Neural cell (in vitro differentiated cells): ENCODE results near the gene ZC3HAV1L. TPM values are rescaled to one million over a fixed set of nuclear protein-coding genes. Genes with fewer than 3 reads are reported as not detected.

Source experiments
- H2AFZ ChIP-seq: fragments of 200-600, 300-800 bp; sonication (generic), shearing (Covaris generic); 2 replicates; pipeline ENCODE4 v1.6.0; 2014; ENCODE audit warnings: low read depth, mild to moderate bottlenecking, antibody characterized with exemption, low read length, moderate library complexity
- H3F3A ChIP-seq: fragments of 200-600 bp; shearing (Covaris generic); 2 replicates; pipeline ENCODE4 v1.6.1; 2016; ENCODE audit warnings: mild to moderate bottlenecking, moderate library complexity, mixed read lengths, antibody characterized with exemption, low read length; ENCODE audit not compliant: insufficient read depth, poor library complexity, severe bottlenecking
- H3K27ac ChIP-seq: fragments of 200-600, 300-800 bp; sonication (generic), shearing (Covaris generic); 2 replicates; pipeline ENCODE4 v1.5.1; 2014; ENCODE audit warnings: mild to moderate bottlenecking, low read length, moderate library complexity
- H3K27me3 ChIP-seq: fragments of 300-800, 200-600 bp; sonication (generic), shearing (Covaris generic); 2 replicates; pipeline ENCODE4 v1.6.0; 2014; ENCODE audit warnings: mild to moderate bottlenecking, low read depth, low read length, moderate library complexity; ENCODE audit not compliant: insufficient read depth
- H3K36me3 ChIP-seq: fragments of 300-800, 200-600 bp; sonication (generic), shearing (Covaris generic); 2 replicates; pipeline ENCODE4 v1.5.1; 2014; ENCODE audit warnings: mild to moderate bottlenecking, antibody characterized with exemption, low read length, moderate library complexity; ENCODE audit not compliant: insufficient read depth
- H3K4me2 ChIP-seq: fragments of 300-800, 200-600 bp; sonication (generic), shearing (Covaris generic); 2 replicates; pipeline ENCODE4 v1.6.0; 2014; ENCODE audit warnings: mild to moderate bottlenecking, low read length
- H3K4me3 ChIP-seq: fragments of 300-800, 200-600 bp; sonication (generic), shearing (Covaris generic); 2 replicates; pipeline ENCODE4 v1.5.1; 2014; ENCODE audit warnings: mild to moderate bottlenecking, low read length, moderate library complexity
- H3K79me2 ChIP-seq: fragments of 200-600 bp; shearing (Covaris generic); replicated peaks from 2 replicates; pipeline ENCODE4 v1.6.0; 2014; ENCODE audit warnings: mild to moderate bottlenecking, low read length, moderate library complexity; ENCODE audit not compliant: insufficient read depth
- H3K9ac ChIP-seq: fragments of 300-800, 200-600 bp; sonication (generic), shearing (Covaris generic); 2 replicates; pipeline ENCODE4 v1.6.1; 2016; ENCODE audit warnings: mild to moderate bottlenecking, low read length, mixed read lengths
- H3K9me2 ChIP-seq: fragments of 200-600 bp; shearing (Covaris generic); 2 replicates; pipeline ENCODE4 v1.6.1; 2016; ENCODE audit warnings: mild to moderate bottlenecking, low read length, mixed read lengths; ENCODE audit not compliant: insufficient read depth
- H3K9me3 ChIP-seq: fragments of 200-600, 300-800 bp; sonication (generic), shearing (Covaris generic); 2 replicates; pipeline ENCODE4 v1.6.1; 2016; ENCODE audit warnings: mild to moderate bottlenecking, mixed run types, low read length, moderate library complexity, mixed read lengths
- H4K20me1 ChIP-seq: fragments of 200-600 bp; shearing (Covaris generic); 2 replicates; pipeline ENCODE4 v1.6.1; 2016; ENCODE audit warnings: mild to moderate bottlenecking, mixed run types; ENCODE audit not compliant: insufficient read depth
- CTCF ChIP-seq: fragments of 450-650 bp; IDR thresholded peaks from 2 replicates; pipeline ENCODE4 v1.5.1; 2014; ENCODE audit warnings: antibody characterized with exemption, mild to moderate bottlenecking, moderate library complexity; ENCODE audit not compliant: poor library complexity, severe bottlenecking
- EP300 ChIP-seq: fragments of 450-650 bp; conservative IDR thresholded peaks from 2 replicates; pipeline ENCODE4 v1.6.1; 2014; ENCODE audit warnings: antibody characterized with exemption, mild to moderate bottlenecking, moderate library complexity; ENCODE audit not compliant: poor library complexity, severe bottlenecking
- EZH2 ChIP-seq: fragments of 200-600, 300-800 bp; shearing (Covaris generic), sonication (generic); IDR thresholded peaks from 2 replicates; pipeline ENCODE4 v1.6.1; 2014; ENCODE audit warnings: antibody characterized with exemption, low read length, borderline replicate concordance, mild to moderate bottlenecking; ENCODE audit not compliant: insufficient read depth, poor library complexity, severe bottlenecking
- MXI1 ChIP-seq: fragments of 450-650 bp; conservative IDR thresholded peaks from 2 replicates; pipeline ENCODE4 v1.6.1; 2014; ENCODE audit warnings: antibody characterized with exemption, mild to moderate bottlenecking; ENCODE audit not compliant: poor library complexity, severe bottlenecking
- POLR2AphosphoS5 ChIP-seq: IDR thresholded peaks from 2 replicates; pipeline ENCODE4 v1.6.1; 2012
- RAD21 ChIP-seq: fragments of 450-650 bp; conservative IDR thresholded peaks from 2 replicates; pipeline ENCODE4 v1.6.1; 2014; ENCODE audit warnings: antibody characterized with exemption, mild to moderate bottlenecking, moderate library complexity
- REST ChIP-seq: IDR thresholded peaks from 2 replicates; pipeline ENCODE4 v1.6.1; 2012; ENCODE audit warnings: borderline replicate concordance
- SMC3 ChIP-seq: fragments of 450-650 bp; conservative IDR thresholded peaks from 2 replicates; pipeline ENCODE4 v1.6.1; 2014; ENCODE audit warnings: antibody characterized with exemption, mild to moderate bottlenecking, moderate library complexity; ENCODE audit not compliant: poor library complexity
- TAF1 ChIP-seq: IDR thresholded peaks from 2 replicates; pipeline ENCODE4 v1.6.1; 2012; ENCODE audit warnings: low read depth
- polyA plus RNA-seq: library from polyadenylated mRNA; depleted of rRNA; stranded (reverse); fragments of >200 nt; gene quantifications from 2 replicates; pipeline ENCODE4 v1.2.3, GENCODE V29; 2014

Gene ZC3HAV1L
- polyA plus RNA-seq, 1 donor from 2014 or later = not detected

GRCh38 chr7:138999414-138999813, 36.4 kb downstream of the ZC3HAV1L start:
- no peaks in the 10 kb centered on the region for H3F3A ChIP-seq
- H2AFZ ChIP-seq = no peak overlapping the region
- no peak for TF ChIP-seq POLR2AphosphoS5

GRCh38 chr7:138992052-138992531, 43.8 kb downstream of the ZC3HAV1L start:
- Histone ChIP-seq H3K9me3 (peaks cover 4% of the 10 kb centered on the region), H3K27ac (no peak overlapping the region), H3K9ac (no peak overlapping the region), H3K79me2 (no peaks in the 10 kb centered on the region), H3K36me3 (no peaks in the 10 kb centered on the region), H3F3A (no peaks in the 10 kb centered on the region), H3K4me2 (no peak overlapping the region), H2AFZ (no peak overlapping the region), H3K9me2 (no peaks in the 10 kb centered on the region), H3K4me3 (no peak overlapping the region), H3K27me3 (no peaks in the 10 kb centered on the region), H4K20me1 (no peaks in the 10 kb centered on the region)
- no peak for TF ChIP-seq RAD21
- no peak for TF ChIP-seq POLR2AphosphoS5

More at GRCh38 chr7:138999414-138999813, 36.4 kb downstream of the ZC3HAV1L start:
- Histone ChIP-seq H3K4me2 (no peak overlapping the region), H4K20me1 (no peaks in the 10 kb centered on the region), H3K27me3 (no peaks in the 10 kb centered on the region), H3K9me3 (no peaks in the 10 kb centered on the region), H3K9ac (no peak overlapping the region), H3K79me2 (no peaks in the 10 kb centered on the region), H3K36me3 (no peaks in the 10 kb centered on the region), H3K9me2 (no peaks in the 10 kb centered on the region), H3K4me3 (no peak overlapping the region), H3K27ac (no peak overlapping the region)

- H3K27me3 ChIP-seq = no peaks in the 10 kb centered on the region
- H2AFZ ChIP-seq = no peak overlapping the region
- no peaks in the 10 kb centered on the region for H3K79me2 ChIP-seq
- H3K4me3 ChIP-seq = no peak overlapping the region
- no peaks in the 10 kb centered on the region for H3F3A ChIP-seq
- TF ChIP-seq EP300 (no peak), POLR2AphosphoS5 (no peak), MXI1 (no peak), EZH2 (no peak), SMC3 (no peak), CTCF (no peak), TAF1 (no peak)
- no peak overlapping the region for H3K27ac ChIP-seq
- H3K9me2 ChIP-seq = no peaks in the 10 kb centered on the region
- no peak overlapping the region for H3K4me2 ChIP-seq
- H3K9ac ChIP-seq = no peak overlapping the region
- H4K20me1 ChIP-seq = no peaks in the 10 kb centered on the region
- H3K9me3 ChIP-seq = peaks cover 4% of the 10 kb centered on the region
- no peaks in the 10 kb centered on the region for H3K36me3 ChIP-seq
Measured at GRCh38 chr7:138987686-138988085, 48.2 kb downstream of the ZC3HAV1L start.

- Histone ChIP-seq H4K20me1 (no peaks in the 10 kb centered on the region), H3K36me3 (no peaks in the 10 kb centered on the region), H3K27ac (peak overlapping the region; percentile 85), H3K4me2 (peak overlapping the region; percentile 70), H3K27me3 (no peaks in the 10 kb centered on the region), H3K9me3 (no peaks in the 10 kb centered on the region), H3K79me2 (peaks cover 35% of the 10 kb centered on the region), H3F3A (peaks cover 4% of the 10 kb centered on the region), H3K9me2 (no peaks in the 10 kb centered on the region), H2AFZ (peak overlapping the region; percentile 77), H3K9ac (peak overlapping the region; percentile 88), H3K4me3 (peak overlapping the region; percentile 84)
- TF ChIP-seq EP300 = peak; percentile 17
- TF ChIP-seq REST = no peak
- TF ChIP-seq RAD21 = no peak
- TF ChIP-seq POLR2AphosphoS5 = no peak
Measured at GRCh38 chr7:138982204-138982623, 53.6 kb downstream of the ZC3HAV1L start.
